Measurements from ENCODE around the gene NAA10. TPM values are rescaled to one million over a fixed set of nuclear protein-coding genes. Genes with fewer than 3 reads are reported as not detected.

NAA10 gene
- total RNA-seq, 1 donor from 2014 or later: 69.2 TPM

GRCh38 chrX:153974726-153975286 lies 40.0 kb upstream of the NAA10 start:
- no peaks in the 10 kb centered on the region for H3K27me3 ChIP-seq (ENCODE audit: low read depth)
- ATAC-seq (no peak), DNase-seq (no peak)
- peak overlapping the region; percentile 99 for H3K27ac ChIP-seq
- intact Hi-C loops (cut with DNase I): no loop called here
- no peak for TF ChIP-seq CTCF (IDR thresholded peaks at IDR 0.05)
- H3K4me1 ChIP-seq: peaks cover 16% of the 10 kb centered on the region
- no peaks in the 10 kb centered on the region for H3K9me3 ChIP-seq
- H3K4me3 ChIP-seq: no peak overlapping the region
- no peaks in the 10 kb centered on the region for H3K36me3 ChIP-seq

GRCh38 chrX:153974003-153974725 lies 39.3 kb upstream of the NAA10 start:
- Histone ChIP-seq H3K4me3 (peak overlapping the region; percentile 74), H3K27ac (peak overlapping the region; percentile 99), H3K36me3 (no peaks in the 10 kb centered on the region), H3K27me3 (ENCODE audit: low read depth) (no peaks in the 10 kb centered on the region), H3K9me3 (no peaks in the 10 kb centered on the region), H3K4me1 (peaks cover 19% of the 10 kb centered on the region)
- ATAC-seq (no peak), DNase-seq (no peak)
- no peak for TF ChIP-seq CTCF (IDR thresholded peaks at IDR 0.05)
- intact Hi-C loops (cut with DNase I): no loop called here

- H3K9me3 ChIP-seq: no peaks in the 10 kb centered on the region
- no peak for TF ChIP-seq CTCF (IDR thresholded peaks at IDR 0.05)
- DNase-seq (no peak), ATAC-seq (no peak)
- H3K27ac ChIP-seq: peak overlapping the region; percentile 99
- intact Hi-C loops (cut with DNase I): no loop called here
- no peaks in the 10 kb centered on the region for H3K27me3 ChIP-seq (ENCODE audit: low read depth)
- H3K36me3 ChIP-seq: no peaks in the 10 kb centered on the region
- H3K4me1 ChIP-seq: peaks cover 27% of the 10 kb centered on the region
- H3K4me3 ChIP-seq: peak overlapping the region; percentile 74
Measured at GRCh38 chrX:153973127-153974002, 38.5 kb upstream of the NAA10 start.

GRCh38 chrX:153972368-153973126 lies 37.7 kb upstream of the NAA10 start, which contains the start of gene TMEM187:
Gene TMEM187, plus strand, starts transcription at chrX:153972754. Its CDS starts 9,309 bp downstream, at chrX:153982063.
- no peak for TF ChIP-seq CTCF (IDR thresholded peaks at IDR 0.05)
- Histone ChIP-seq H3K27me3 (ENCODE audit: low read depth) (no peaks in the 10 kb centered on the region), H3K36me3 (no peaks in the 10 kb centered on the region), H3K4me3 (peak within 1 kb of the TSS; percentile 74), H3K4me1 (peaks cover 34% of the 10 kb centered on the region), H3K27ac (peak within 1 kb of the TSS; percentile 99), H3K9me3 (no peaks in the 10 kb centered on the region)
- peak; percentile 74 to 81 for ATAC-seq
- intact Hi-C loops (cut with DNase I): no loop called here
- DNase-seq: peak; percentile 89

Measured in lower lobe of right lung (tissue), 2 donors.